C1 segment of cervical spinal cord (tissue), 14 donors: ENCODE data around the gene TBXA2R.
A peak's percentile ranks its signal among the peaks of the same experiment; 100 is the strongest.
"Not testable (repeated sequence)": the region's sequence is repeated elsewhere in the genome, so short reads cannot be mapped to it uniquely, and the experiment has no call there.

Experiments used
- DNase-seq, 14 donors: peaks; one replicate each; lab custom pipeline; 2025; lab: John Stamatoyannopoulos, UW

TBXA2R gene

GRCh38 chr19:3580156-3580934, 26.3 kb downstream of the TBXA2R start:
- peak in 3 of 14 donors; percentile 6 to 43 (median 35) for DNase-seq

- no peak for DNase-seq
These were observed 28.3 kb downstream of the TBXA2R start for GRCh38 chr19:3578390-3578789.

GRCh38 chr19:3577723-3578344, 28.8 kb downstream of the TBXA2R start:
- no peak for DNase-seq

- peak in 4 of 14 donors; percentile 5 to 32 (median 22) for DNase-seq
These were observed 29.8 kb downstream of the TBXA2R start for GRCh38 chr19:3576696-3577443.

GRCh38 chr19:3575949-3576673, 30.6 kb downstream of the TBXA2R start:
- no peak for DNase-seq

GRCh38 chr19:3575260-3575741, 31.4 kb downstream of the TBXA2R start:
- no peak for DNase-seq

- DNase-seq = peak in 10 of 14 donors; percentile 27 to 83 (median 72)
These were observed 32.6 kb downstream of the TBXA2R start for GRCh38 chr19:3573858-3574637.

GRCh38 chr19:3573162-3573857, 33.4 kb downstream of the TBXA2R start:
- DNase-seq = peak in 1 of 14 donors; percentile 51

- no peak for DNase-seq
These were observed 33.9 kb downstream of the TBXA2R start, which contains the start of gene HMG20B for GRCh38 chr19:3572855-3573161. HMG20B (plus strand) TSS chr19:3572944; CDS start chr19:3573310, 366 bp downstream.

GRCh38 chr19:3572132-3572854, 34.4 kb downstream of the TBXA2R start:
- peak; percentile 94 to 100 (median 98) for DNase-seq

- DNase-seq = peak in 10 of 14 donors; percentile 17 to 71 (median 37)
These were observed 36.1 kb downstream of the TBXA2R start for GRCh38 chr19:3570606-3571011.

- DNase-seq = not testable (repeated sequence)
These were observed 36.6 kb downstream of the TBXA2R start for GRCh38 chr19:3570042-3570441.

- DNase-seq = no peak
These were observed 41.5 kb downstream of the TBXA2R start for GRCh38 chr19:3565139-3565538.

GRCh38 chr19:3563709-3564524, 42.8 kb downstream of the TBXA2R start:
- no peak for DNase-seq

GRCh38 chr19:3557461-3558248, 49.0 kb downstream of the TBXA2R start, which contains the start of gene MFSD12:
MFSD12 (minus strand) TSS chr19:3557586; CDS start chr19:3557403, 183 bp downstream.
- DNase-seq = peak; percentile 49 to 95 (median 88)

- peak in 2 of 14 donors; percentile 14 to 54 for DNase-seq
These were observed 49.7 kb downstream of the TBXA2R start for GRCh38 chr19:3556978-3557460.

GRCh38 chr19:3556423-3556977, 50.2 kb downstream of the TBXA2R start:
- DNase-seq = no peak
